K562 (cell line): ENCODE results near the gene SBNO1. TPM values are rescaled to one million over a fixed set of nuclear protein-coding genes. Genes with fewer than 3 reads are reported as not detected.
A peak's percentile ranks its signal among the peaks of the same experiment; 100 is the strongest.

Experiments used
- CEBPG ChIP-seq, 3 experiments: fragments of 200-800 bp in 1 of 3; sonication (Bioruptor generic) in 1 of 3; sonication (generic) in 1 of 3; formaldehyde crosslinking in 1 of 3; IDR thresholded peaks in 2 of 3; conservative IDR thresholded peaks in 1 of 3; 2 replicates each; pipeline versions ENCODE4 v1.6.1 to v1.8.0; 2016 to 2022; ENCODE audit warnings: missing compliant biosample characterization in 2 of 3, missing genetic modification characterization in 2 of 3, mild to moderate bottlenecking in 1 of 3, missing genetic modification reagents in 1 of 3
- CHD1 ChIP-seq: fragments of 200-600 bp; sonication (generic); IDR thresholded peaks from one replicate; pipeline ENCODE4 v1.6.1; 2012; ENCODE audit warnings: mild to moderate bottlenecking, moderate library complexity, low read length, inconsistent platforms
- RBM14 ChIP-seq: fragments of 200-400 bp; formaldehyde crosslinking; IDR thresholded peaks from 2 replicates; pipeline ENCODE4 v1.6.1; 2018; ENCODE audit warnings: low read depth, mild to moderate bottlenecking, low read length, moderate library complexity, borderline replicate concordance; ENCODE audit not compliant: insufficient read depth
- RBM39 ChIP-seq: fragments of 200-400 bp; formaldehyde crosslinking; optimal IDR thresholded peaks from 2 replicates; pipeline ENCODE3; 2018; ENCODE audit warnings: low read depth, low read length
- RUNX1 ChIP-seq: sonication (generic); IDR thresholded peaks from 2 replicates; pipeline ENCODE4 v1.6.1; 2016; ENCODE audit warnings: antibody characterized with exemption, low read depth
- YY1 ChIP-seq, 3 experiments: IDR thresholded peaks; 2 replicates each; pipeline ENCODE4 v1.6.1; 2011; ENCODE audit warnings: low read length in 2 of 3, mild to moderate bottlenecking in 2 of 3, moderate library complexity in 2 of 3, borderline replicate concordance in 1 of 3, control low read depth in 1 of 3, low read depth in 1 of 3; ENCODE audit not compliant: insufficient read depth in 3 of 3, insufficient replicate concordance in 2 of 3, control insufficient read depth in 1 of 3, insufficient read length in 1 of 3; ENCODE audit errors: extremely low read depth in 1 of 3
- ZBTB1 ChIP-seq: sonication (generic); formaldehyde crosslinking; IDR thresholded peaks from 2 replicates; pipeline ENCODE4 v1.8.1; 2023; ENCODE audit warnings: missing genetic modification reagents, low read depth, mild to moderate bottlenecking, borderline replicate concordance
- ZNF134 ChIP-seq: fragments of 250-450 bp; sonication (Bioruptor Pico); conservative IDR thresholded peaks from 2 replicates; pipeline ENCODE4 v1.4.0; 2020
- ZNF41 ChIP-seq: fragments of 250-450 bp; sonication (Bioruptor Pico); conservative IDR thresholded peaks from 2 replicates; pipeline ENCODE4 v1.4.0; 2020; ENCODE audit warnings: mild to moderate bottlenecking
- ZNF76 ChIP-seq: fragments of 250-450 bp; sonication (Bioruptor Pico); IDR thresholded peaks from 2 replicates; pipeline ENCODE4 v1.4.0; 2020; ENCODE audit warnings: mild to moderate bottlenecking, moderate library complexity, borderline replicate concordance
- polyA plus RNA-seq, 8 experiments: library from polyadenylated mRNA; depleted of rRNA in 4 of 8; stranded (reverse) in 5 of 8; unstranded in 3 of 8; fragments of >200 nt; fragmentation: Nextera tagmentation in 2 of 8; fragmentation: Illumina TruSeq in 1 of 8; extraction: Ambion mirVana in 2 of 8; extraction: Trizol in 1 of 8; gene quantifications; 2 replicates each; pipeline versions ENCODE4 v1.2.1 to v1.2.3, GENCODE V29; 2011 to 2014; ENCODE audit warnings: inconsistent platforms in 1 of 8, missing spikeins in 1 of 8
- total RNA-seq, 7 experiments: library from RNA; depleted of rRNA in 6 of 7; stranded (reverse); fragments of >200 nt in 6 of 7; fragmentation: Illumina TruSeq in 2 of 7; extraction: Trizol in 2 of 7; gene quantifications; 2 replicates each; pipeline versions ENCODE4 v1.2.1 to v1.2.3, GENCODE V29; 2011 to 2021; ENCODE audit warnings: low replicate concordance in 1 of 7
- TF ChIP-seq, protein P1 (sequence below): fragments of 450-650 bp; IDR thresholded peaks from 2 replicates; pipeline ENCODE4 v1.6.1; 2017; ENCODE audit warnings: antibody characterized with exemption, mild to moderate bottlenecking
- TF ChIP-seq, protein P2 (sequence below), 2 experiments: fragments of 450-650 bp; conservative IDR thresholded peaks; 2 replicates each; pipeline ENCODE4 v1.6.1; 2017; ENCODE audit warnings: mild to moderate bottlenecking in 2 of 2, moderate library complexity in 2 of 2
- TF ChIP-seq, protein P3 (sequence below): sonication (generic); formaldehyde crosslinking; IDR thresholded peaks from 2 replicates; pipeline ENCODE4 v1.8.1; 2023; ENCODE audit warnings: mild to moderate bottlenecking, missing genetic modification reagents, moderate library complexity
- TF ChIP-seq, protein P4 (sequence below), 2 experiments: fragments of 450-650 bp in 1 of 2; sonication (generic) in 1 of 2; formaldehyde crosslinking; conservative IDR thresholded peaks; 2 replicates each; pipeline versions ENCODE4 v1.4.0 to v1.8.1; 2020 to 2022; ENCODE audit warnings: mild to moderate bottlenecking in 1 of 2, missing genetic modification reagents in 1 of 2

SBNO1 gene
- total and polyA plus RNA-seq, 9 of the 15 experiments (the other 6 are each of a cell fraction or from before 2014, with no cell fraction given) = 14.9 to 77.1 (median 35.9) TPM

DNA sequence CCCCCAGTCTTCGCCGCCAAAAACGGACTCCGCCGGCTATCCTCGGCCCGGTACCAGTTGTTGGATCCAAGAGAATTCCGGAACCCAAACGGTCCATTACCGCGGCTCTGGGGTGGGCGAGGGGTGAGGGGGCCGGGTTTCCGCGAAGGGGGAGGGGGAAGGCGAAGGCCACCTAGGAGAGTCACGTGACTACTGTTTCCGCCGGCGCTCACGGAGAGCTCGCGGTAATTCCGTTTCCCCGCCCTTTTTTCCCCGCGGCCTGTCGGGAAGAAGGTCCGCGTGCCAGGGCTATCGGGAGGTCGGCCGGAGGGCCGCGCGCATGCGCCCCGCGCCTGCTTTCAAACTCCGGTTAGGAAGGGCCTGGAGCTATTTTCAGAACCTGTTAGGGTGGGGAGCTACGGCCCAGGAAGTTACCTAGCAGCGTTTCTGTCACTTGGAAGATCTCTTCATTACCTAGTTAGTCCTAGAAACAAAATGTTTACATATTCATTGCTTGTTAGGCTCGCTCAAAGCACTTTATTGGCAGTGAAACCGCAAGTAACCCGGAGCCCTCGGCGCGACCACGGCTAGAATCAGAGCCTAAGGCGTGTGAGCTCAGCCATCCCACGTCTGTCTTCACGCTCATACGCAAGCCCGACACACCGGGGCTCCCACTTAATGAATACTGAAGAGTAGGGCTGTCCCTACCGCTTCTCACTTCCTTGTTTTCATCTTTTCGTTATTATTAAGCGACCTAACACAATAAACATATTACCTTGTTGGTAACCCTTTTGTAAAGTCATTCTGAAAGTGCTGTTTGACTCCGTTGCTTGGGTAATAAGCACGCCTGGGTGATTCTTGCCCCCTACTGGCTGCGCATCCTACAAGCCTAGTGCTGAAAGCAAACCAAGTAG lies 624 bp upstream of the SBNO1 start (continued):
- TF ChIP-seq, protein P1, sequence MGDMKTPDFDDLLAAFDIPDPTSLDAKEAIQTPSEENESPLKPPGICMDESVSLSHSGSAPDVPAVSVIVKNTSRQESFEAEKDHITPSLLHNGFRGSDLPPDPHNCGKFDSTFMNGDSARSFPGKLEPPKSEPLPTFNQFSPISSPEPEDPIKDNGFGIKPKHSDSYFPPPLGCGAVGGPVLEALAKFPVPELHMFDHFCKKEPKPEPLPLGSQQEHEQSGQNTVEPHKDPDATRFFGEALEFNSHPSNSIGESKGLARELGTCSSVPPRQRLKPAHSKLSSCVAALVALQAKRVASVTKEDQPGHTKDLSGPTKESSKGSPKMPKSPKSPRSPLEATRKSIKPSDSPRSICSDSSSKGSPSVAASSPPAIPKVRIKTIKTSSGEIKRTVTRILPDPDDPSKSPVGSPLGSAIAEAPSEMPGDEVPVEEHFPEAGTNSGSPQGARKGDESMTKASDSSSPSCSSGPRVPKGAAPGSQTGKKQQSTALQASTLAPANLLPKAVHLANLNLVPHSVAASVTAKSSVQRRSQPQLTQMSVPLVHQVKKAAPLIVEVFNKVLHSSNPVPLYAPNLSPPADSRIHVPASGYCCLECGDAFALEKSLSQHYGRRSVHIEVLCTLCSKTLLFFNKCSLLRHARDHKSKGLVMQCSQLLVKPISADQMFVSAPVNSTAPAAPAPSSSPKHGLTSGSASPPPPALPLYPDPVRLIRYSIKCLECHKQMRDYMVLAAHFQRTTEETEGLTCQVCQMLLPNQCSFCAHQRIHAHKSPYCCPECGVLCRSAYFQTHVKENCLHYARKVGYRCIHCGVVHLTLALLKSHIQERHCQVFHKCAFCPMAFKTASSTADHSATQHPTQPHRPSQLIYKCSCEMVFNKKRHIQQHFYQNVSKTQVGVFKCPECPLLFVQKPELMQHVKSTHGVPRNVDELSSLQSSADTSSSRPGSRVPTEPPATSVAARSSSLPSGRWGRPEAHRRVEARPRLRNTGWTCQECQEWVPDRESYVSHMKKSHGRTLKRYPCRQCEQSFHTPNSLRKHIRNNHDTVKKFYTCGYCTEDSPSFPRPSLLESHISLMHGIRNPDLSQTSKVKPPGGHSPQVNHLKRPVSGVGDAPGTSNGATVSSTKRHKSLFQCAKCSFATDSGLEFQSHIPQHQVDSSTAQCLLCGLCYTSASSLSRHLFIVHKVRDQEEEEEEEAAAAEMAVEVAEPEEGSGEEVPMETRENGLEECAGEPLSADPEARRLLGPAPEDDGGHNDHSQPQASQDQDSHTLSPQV = peak; percentile 90; the same call in 1 of the 2 replicates
- TF ChIP-seq, protein P2, sequence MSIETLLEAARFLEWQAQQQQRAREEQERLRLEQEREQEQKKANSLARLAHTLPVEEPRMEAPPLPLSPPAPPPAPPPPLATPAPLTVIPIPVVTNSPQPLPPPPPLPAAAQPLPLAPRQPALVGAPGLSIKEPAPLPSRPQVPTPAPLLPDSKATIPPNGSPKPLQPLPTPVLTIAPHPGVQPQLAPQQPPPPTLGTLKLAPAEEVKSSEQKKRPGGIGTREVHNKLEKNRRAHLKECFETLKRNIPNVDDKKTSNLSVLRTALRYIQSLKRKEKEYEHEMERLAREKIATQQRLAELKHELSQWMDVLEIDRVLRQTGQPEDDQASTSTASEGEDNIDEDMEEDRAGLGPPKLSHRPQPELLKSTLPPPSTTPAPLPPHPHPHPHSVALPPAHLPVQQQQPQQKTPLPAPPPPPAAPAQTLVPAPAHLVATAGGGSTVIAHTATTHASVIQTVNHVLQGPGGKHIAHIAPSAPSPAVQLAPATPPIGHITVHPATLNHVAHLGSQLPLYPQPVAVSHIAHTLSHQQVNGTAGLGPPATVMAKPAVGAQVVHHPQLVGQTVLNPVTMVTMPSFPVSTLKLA (conservative IDR thresholded peaks at IDR 0.05) = peak; percentile 57 to 68
- no peak for TF ChIP-seq CHD1
- TF ChIP-seq ZBTB1 (CRISPR knock-in tag) = peak; percentile 25; the same call in 1 of the 2 replicates
- peak in 2 of 3 experiments; percentile 4 to 62 for TF ChIP-seq YY1 (IDR thresholded peaks at IDR 0.05; ENCODE audit: borderline replicate concordance in 1 of 3, control insufficient read depth in 1 of 3, extremely low read depth in 1 of 3, insufficient read depth in 3 of 3, insufficient read length in 1 of 3, insufficient replicate concordance in 2 of 3, low read depth in 1 of 3, low read length in 2 of 3)
- TF ChIP-seq CEBPG (CRISPR knock-in tag; IDR thresholded peaks at IDR 0.05) = no peak
- peak in 1 of 2 experiments; percentile 65; a peak in 1 of 4 replicates for TF ChIP-seq CEBPG (tag; conservative IDR thresholded peaks at IDR 0.05 in 1 of 2, IDR thresholded peaks at IDR 0.05 in 1 of 2)
- TF ChIP-seq RBM14 = no peak
- no peak for TF ChIP-seq RBM39
- TF ChIP-seq, protein P3, sequence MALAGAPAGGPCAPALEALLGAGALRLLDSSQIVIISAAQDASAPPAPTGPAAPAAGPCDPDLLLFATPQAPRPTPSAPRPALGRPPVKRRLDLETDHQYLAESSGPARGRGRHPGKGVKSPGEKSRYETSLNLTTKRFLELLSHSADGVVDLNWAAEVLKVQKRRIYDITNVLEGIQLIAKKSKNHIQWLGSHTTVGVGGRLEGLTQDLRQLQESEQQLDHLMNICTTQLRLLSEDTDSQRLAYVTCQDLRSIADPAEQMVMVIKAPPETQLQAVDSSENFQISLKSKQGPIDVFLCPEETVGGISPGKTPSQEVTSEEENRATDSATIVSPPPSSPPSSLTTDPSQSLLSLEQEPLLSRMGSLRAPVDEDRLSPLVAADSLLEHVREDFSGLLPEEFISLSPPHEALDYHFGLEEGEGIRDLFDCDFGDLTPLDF (CRISPR knock-in tag) = peak; percentile 82
- no peak for TF ChIP-seq ZNF134 (CRISPR knock-in tag)
- TF ChIP-seq, protein P4, sequence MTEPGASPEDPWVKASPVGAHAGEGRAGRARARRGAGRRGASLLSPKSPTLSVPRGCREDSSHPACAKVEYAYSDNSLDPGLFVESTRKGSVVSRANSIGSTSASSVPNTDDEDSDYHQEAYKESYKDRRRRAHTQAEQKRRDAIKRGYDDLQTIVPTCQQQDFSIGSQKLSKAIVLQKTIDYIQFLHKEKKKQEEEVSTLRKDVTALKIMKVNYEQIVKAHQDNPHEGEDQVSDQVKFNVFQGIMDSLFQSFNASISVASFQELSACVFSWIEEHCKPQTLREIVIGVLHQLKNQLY (CRISPR knock-in tag; conservative IDR thresholded peaks at IDR 0.05) = no peak
- no peak for TF ChIP-seq RUNX1
- no peak for TF ChIP-seq ZNF76 (CRISPR knock-in tag)
- no peak for TF ChIP-seq ZNF41 (CRISPR knock-in tag)
